ENCODE measurements around the gene MGST2. TPM values are rescaled to one million over a fixed set of nuclear protein-coding genes. Genes with fewer than 3 reads are reported as not detected.

MGST2 gene
- total and polyA plus RNA-seq, 4 donors = 69.6 to 170 (median 90.7) TPM

GRCh38 chr4:139736661-139737060, 71.0 kb downstream of the MGST2 start:
- no peak overlapping the region for H3K4me3 ChIP-seq (ENCODE audit: low read depth in 1 of 3, low read length in 3 of 3)
- no peaks in the 10 kb centered on the region for H3K36me3 ChIP-seq (ENCODE audit: control insufficient read depth in 4 of 4, insufficient read depth in 3 of 4, low read depth in 1 of 4, low read length in 3 of 4)
- DNase-seq (ENCODE audit: low spot score) = no peak
- no peaks in the 10 kb centered on the region for H3K9me3 ChIP-seq (ENCODE audit: control insufficient read depth in 4 of 4, low read length in 3 of 4)
- no peak overlapping the region for H3K27ac ChIP-seq (ENCODE audit: low read depth in 1 of 2, low read length in 2 of 2)
- no peak overlapping the region for H3K9ac ChIP-seq (ENCODE audit: low read depth in 1 of 2, low read length in 2 of 2)
- no peaks in the 10 kb centered on the region for H3K27me3 ChIP-seq (ENCODE audit: control insufficient read depth in 4 of 4, insufficient read depth in 4 of 4, low read length in 3 of 4)
- no peak for TF ChIP-seq REST (IDR thresholded peaks at IDR 0.05)
- TF ChIP-seq JUND (IDR thresholded peaks at IDR 0.05) = no peak
- no peak for TF ChIP-seq GABPA (IDR thresholded peaks at IDR 0.05 in 1 of 2, conservative IDR thresholded peaks at IDR 0.05 in 1 of 2)
- no peak for TF ChIP-seq YY1 (IDR thresholded peaks at IDR 0.05)
- TF ChIP-seq HNF4G (IDR thresholded peaks at IDR 0.05) = no peak
- TF ChIP-seq RAD21 (IDR thresholded peaks at IDR 0.05) = no peak
- no peak for TF ChIP-seq CTCF (IDR thresholded peaks at IDR 0.05; ENCODE audit: low read depth, low read length, missing input control)
- no peak for TF ChIP-seq HNF4A (conservative IDR thresholded peaks at IDR 0.05)
- no peak for TF ChIP-seq TAF1 (conservative IDR thresholded peaks at IDR 0.05)
- peaks cover 9 to 27% (median 14%) of the 10 kb centered on the region in 4 donors for H3K4me1 ChIP-seq (ENCODE audit: control insufficient read depth in 4 of 4, insufficient read depth in 4 of 4, low read length in 3 of 4)
- 93% methylated on average over 2 of the region's 2 CpGs for WGBS

GRCh38 chr4:139738846-139739613, 73.4 kb downstream of the MGST2 start:
- Histone ChIP-seq H3K9ac (ENCODE audit: low read depth in 1 of 2, low read length in 2 of 2) (no peak overlapping the region), H3K27ac (ENCODE audit: low read depth in 1 of 2, low read length in 2 of 2) (no peak overlapping the region), H3K9me3 (ENCODE audit: control insufficient read depth in 4 of 4, low read length in 3 of 4) (no peaks in the 10 kb centered on the region), H3K36me3 (ENCODE audit: control insufficient read depth in 4 of 4, insufficient read depth in 3 of 4, low read depth in 1 of 4, low read length in 3 of 4) (no peaks in the 10 kb centered on the region), H3K4me3 (ENCODE audit: low read depth in 1 of 3, low read length in 3 of 3) (no peak overlapping the region), H3K27me3 (ENCODE audit: control insufficient read depth in 4 of 4, insufficient read depth in 4 of 4, low read length in 3 of 4) (no peaks in the 10 kb centered on the region), H3K4me1 (ENCODE audit: control insufficient read depth in 4 of 4, insufficient read depth in 4 of 4, low read length in 3 of 4) (peaks cover 9 to 25% (median 14%) of the 10 kb centered on the region in 4 donors)
- TF ChIP-seq CTCF (IDR thresholded peaks at IDR 0.05; ENCODE audit: low read depth, low read length, missing input control) = no peak
- no peak for TF ChIP-seq GABPA (IDR thresholded peaks at IDR 0.05 in 1 of 2, conservative IDR thresholded peaks at IDR 0.05 in 1 of 2)
- TF ChIP-seq ATF3 (IDR thresholded peaks at IDR 0.05) = no peak
- TF ChIP-seq RAD21 (IDR thresholded peaks at IDR 0.05) = no peak
- no peak for TF ChIP-seq SP1 (IDR thresholded peaks at IDR 0.05)
- no peak for TF ChIP-seq EGR1 (IDR thresholded peaks at IDR 0.05; ENCODE audit: low read depth in 2 of 2)
- TF ChIP-seq JUND (IDR thresholded peaks at IDR 0.05) = no peak
- no peak for TF ChIP-seq NR2F2 (IDR thresholded peaks at IDR 0.05)
- no peak for TF ChIP-seq HNF4A (conservative IDR thresholded peaks at IDR 0.05)
- no peak for TF ChIP-seq RXRA (IDR thresholded peaks at IDR 0.05)
- 93% methylated on average over 2 of the region's 2 CpGs for WGBS
- no peak for DNase-seq (ENCODE audit: low spot score)
